GM12872 (cell line): ENCODE measurements around the gene ELANE.

Experiments
- CTCF ChIP-seq: IDR thresholded peaks from 3 replicates; pipeline ENCODE4 v1.5.1; 2011; ENCODE audit warnings: low read depth, mild to moderate bottlenecking, low read length, moderate library complexity; ENCODE audit not compliant: insufficient read depth

Gene ELANE

DNA sequence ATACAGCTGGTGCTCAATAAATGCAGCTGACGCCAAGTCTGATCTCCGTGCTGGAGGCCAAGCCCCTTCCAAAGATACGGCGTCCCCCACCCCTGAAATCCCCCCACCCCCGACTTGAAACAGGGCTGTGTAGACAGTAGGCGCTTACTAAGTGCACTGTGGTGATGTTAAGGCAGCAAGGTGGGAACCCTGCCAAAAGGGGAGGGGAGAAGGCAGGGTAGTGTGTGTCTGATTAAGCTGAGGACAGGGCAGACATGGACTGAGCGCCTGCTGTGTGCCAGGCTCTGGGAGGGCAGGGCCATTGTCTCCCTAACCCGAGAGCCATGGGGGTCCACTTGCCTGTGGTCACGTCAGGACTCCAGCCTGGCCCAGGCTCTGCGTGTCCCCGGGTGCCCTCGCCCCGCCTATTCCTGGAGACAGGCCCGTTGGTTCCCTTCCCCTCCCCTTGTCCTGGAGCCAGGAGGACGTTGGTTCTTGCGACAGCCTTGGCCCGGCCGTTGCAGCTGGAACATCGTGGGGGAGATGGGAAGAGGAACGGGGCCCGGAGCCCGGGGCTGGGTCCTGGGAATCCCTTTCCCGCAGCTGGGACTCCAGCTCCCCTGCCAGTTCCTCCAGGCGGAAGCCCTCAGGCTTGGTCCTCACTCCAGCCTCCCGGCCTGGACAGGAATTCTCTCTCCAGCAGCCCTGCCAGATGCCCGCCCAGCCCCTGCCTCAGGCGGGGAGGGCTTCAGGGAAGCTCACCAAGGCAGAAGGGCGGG is 1.7 kb upstream of the ELANE start:
- TF ChIP-seq CTCF, result no peak

DNA sequence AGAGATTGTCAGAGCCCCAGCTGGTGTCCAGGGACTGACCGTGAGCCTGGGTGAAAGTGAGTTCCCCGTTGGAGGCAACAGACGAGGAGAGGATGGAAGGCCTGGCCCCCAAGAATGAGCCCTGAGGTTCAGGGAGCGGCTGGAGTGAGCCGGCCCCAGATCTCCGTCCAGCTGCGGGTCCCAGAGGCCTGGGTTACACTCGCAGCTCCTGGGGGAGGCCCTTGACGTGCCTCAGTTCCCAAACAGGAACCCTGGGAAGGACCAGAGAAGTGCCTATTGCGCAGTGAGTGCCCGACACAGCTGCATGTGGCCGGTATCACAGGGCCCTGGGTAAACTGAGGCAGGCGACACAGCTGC is 1.1 kb upstream of the ELANE start:
- no peak for TF ChIP-seq CTCF

DNA sequence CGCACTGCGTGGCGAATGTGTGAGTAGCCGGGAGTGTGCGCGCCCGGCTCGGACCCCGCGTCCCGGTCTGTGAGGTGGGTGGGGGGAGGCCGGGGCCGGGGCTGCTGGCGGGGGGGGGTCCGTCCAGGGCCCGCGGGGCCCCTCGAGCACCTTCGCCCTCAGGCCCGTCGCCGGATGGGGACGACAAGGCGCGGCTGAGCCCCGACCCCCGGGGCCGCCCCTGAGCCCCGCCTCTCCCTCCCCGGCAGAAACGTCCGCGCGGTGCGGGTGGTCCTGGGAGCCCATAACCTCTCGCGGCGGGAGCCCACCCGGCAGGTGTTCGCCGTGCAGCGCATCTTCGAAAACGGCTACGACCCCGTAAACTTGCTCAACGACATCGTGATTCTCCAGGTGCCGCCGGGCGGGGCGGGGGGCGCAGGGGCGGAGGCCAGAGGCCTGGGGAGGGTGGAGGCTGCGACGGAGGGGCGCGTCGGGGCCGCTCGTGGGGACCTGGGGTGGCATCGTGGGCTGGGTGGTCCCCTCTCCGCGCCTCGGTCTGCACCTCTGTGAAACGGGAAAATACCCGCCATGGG is 997 bp downstream of the ELANE start:
- TF ChIP-seq CTCF, result no peak

DNA sequence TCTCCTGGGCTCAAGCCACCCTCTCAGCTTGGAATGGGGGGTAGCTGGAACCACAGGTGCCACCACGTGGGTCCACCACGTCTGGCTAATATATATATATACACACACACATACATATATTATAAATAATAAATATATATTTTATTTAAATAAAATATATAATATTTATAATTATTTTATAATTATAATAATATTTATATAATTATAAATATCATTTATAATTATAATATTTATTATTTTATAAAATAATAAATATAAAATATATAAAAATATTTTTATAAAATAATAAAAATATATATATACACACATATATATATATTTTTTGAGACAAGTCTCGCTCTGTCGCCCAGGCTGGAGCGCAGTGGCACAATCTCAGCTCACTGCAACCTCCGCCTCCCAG is 2.4 kb downstream of the ELANE start:
- no peak for TF ChIP-seq CTCF

DNA sequence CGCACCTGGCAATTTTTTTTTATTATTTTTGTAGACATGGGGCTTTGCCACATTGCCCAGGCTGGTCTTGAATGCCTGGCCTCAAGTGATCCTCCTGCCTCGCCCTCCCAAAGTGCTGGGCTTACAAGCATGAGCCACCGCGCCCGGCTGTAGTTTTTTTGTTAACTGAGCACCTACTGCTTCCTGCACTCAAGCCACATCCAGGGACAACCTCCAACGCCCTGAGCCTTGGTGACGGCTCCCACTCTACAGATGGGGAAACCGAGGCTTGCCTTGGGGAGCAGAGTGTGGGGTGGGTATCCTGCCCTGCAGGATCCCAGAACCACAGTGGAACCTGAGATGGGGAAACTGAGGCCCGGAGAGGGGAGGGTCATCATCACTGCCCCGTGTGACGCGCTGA is 3.0 kb downstream of the ELANE start:
- TF ChIP-seq CTCF, result no peak

DNA sequence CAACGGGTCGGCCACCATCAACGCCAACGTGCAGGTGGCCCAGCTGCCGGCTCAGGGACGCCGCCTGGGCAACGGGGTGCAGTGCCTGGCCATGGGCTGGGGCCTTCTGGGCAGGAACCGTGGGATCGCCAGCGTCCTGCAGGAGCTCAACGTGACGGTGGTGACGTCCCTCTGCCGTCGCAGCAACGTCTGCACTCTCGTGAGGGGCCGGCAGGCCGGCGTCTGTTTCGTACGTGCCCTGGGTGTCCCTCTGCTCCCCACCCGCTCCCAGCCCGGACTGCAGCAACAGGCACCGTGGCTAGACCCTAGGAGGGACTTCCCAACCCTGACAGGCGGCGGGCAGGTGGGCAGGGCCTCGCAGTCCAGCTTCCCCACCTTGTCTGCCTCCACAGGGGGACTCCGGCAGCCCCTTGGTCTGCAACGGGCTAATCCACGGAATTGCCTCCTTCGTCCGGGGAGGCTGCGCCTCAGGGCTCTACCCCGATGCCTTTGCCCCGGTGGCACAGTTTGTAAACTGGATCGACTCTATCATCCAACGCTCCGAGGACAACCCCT is 3.5 kb downstream of the ELANE start:
- no peak for TF ChIP-seq CTCF

GRCh38 chr19:858284-858683 is 6.2 kb downstream of the ELANE start:
- TF ChIP-seq CTCF, result no peak
